Sigmoid colon (tissue), 7 donors: Measurements from ENCODE around the gene HACD3. TPM values are rescaled to one million over a fixed set of nuclear protein-coding genes. Genes with fewer than 3 reads are reported as not detected.

Experiments used
- DNase-seq: peaks from one replicate; pipeline ENCODE4 v3.0.0-alpha.2; 2019
- H3K27ac ChIP-seq, 4 donors: fragments of 200-600 bp; sonication (generic); one replicate each; pipeline ENCODE4 v1.5.1; 2016 to 2019; ENCODE audit warnings: mild to moderate bottlenecking in 1 of 4
- H3K27me3 ChIP-seq, 3 donors: fragments of 200-600 bp; sonication (generic); one replicate each; pipeline ENCODE4 v1.5.1; 2019; ENCODE audit warnings: mild to moderate bottlenecking in 1 of 3
- H3K36me3 ChIP-seq, 4 donors: fragments of 200-600 bp; sonication (generic); one replicate each; pipeline ENCODE4 v1.5.1; 2016 to 2019
- H3K4me1 ChIP-seq, 4 donors: fragments of 200-600 bp; sonication (generic); one replicate each; pipeline ENCODE4 v1.5.1; 2017 to 2019
- H3K4me3 ChIP-seq, 4 donors: fragments of 200-600 bp; sonication (generic); one replicate each; pipeline ENCODE4 v1.5.1; 2017 to 2019; ENCODE audit warnings: mild to moderate bottlenecking in 2 of 4, moderate library complexity in 1 of 4
- H3K9me3 ChIP-seq, 4 donors: fragments of 200-600 bp in 3 of 4; sonication (generic) in 3 of 4; one replicate each; pipeline versions ENCODE4 v1.5.1 to v1.6.1; 2013 to 2019
- EP300 ChIP-seq, 4 donors: sonication (generic); formaldehyde crosslinking; IDR thresholded peaks; one replicate each; pipeline ENCODE4 v1.6.1; 2017; ENCODE audit warnings: antibody characterized with exemption in 4 of 4
- POLR2A ChIP-seq, 2 donors: fragments of 450-650 bp; IDR thresholded peaks; one replicate each; pipeline ENCODE4 v1.6.1; 2016; ENCODE audit warnings: antibody characterized with exemption in 2 of 2, mild to moderate bottlenecking in 2 of 2, moderate library complexity in 2 of 2
- POLR2AphosphoS5 ChIP-seq, 4 donors: sonication (generic); formaldehyde crosslinking; IDR thresholded peaks; one replicate each; pipeline ENCODE4 v1.6.1; 2017; ENCODE audit warnings: antibody characterized with exemption in 4 of 4
- WGBS, 2 donors: extraction: QIAGEN DNeasy Blood & Tissue Kit; methylation state at CpG; one replicate each; pipeline ENCODE4 v1.1.7; 2013; 5-methylcytosine and 5-hydroxymethylcytosine counted together
- intact Hi-C: fragments of 100-400 bp; cut with DNase I; formaldehyde crosslinking; loops from one replicate; pipeline ENCODE4 v1.15.1; 2023
- polyA plus RNA-seq, 3 donors: library from polyadenylated mRNA; stranded (reverse); fragments of 200-250 nt; gene quantifications; one replicate each; pipeline ENCODE4 v1.2.3, GENCODE V29; 2013
- total RNA-seq, 4 donors: library from RNA; depleted of rRNA; stranded (reverse); fragments of >200 nt; gene quantifications; one replicate each; pipeline ENCODE4 v1.1.0, GENCODE V29; 2016
- TF ChIP-seq, protein P1 (sequence below), 4 experiments: fragments of 450-650 bp in 3 of 4; fragments of 200-600 bp in 1 of 4; IDR thresholded peaks; one replicate each; pipeline ENCODE4 v1.5.1; 2016 to 2019; ENCODE audit warnings: antibody characterized with exemption in 4 of 4, mild to moderate bottlenecking in 3 of 4, moderate library complexity in 2 of 4
- donor health status: healthy with polysubstance abuse.
- donor health status: Bipolar disorder and iron deficiency.
- donor health status: healthy.

Gene HACD3
- total and polyA plus RNA-seq, 7 donors, result 3.0 to 37.2 (median 29.6) TPM

DNA sequence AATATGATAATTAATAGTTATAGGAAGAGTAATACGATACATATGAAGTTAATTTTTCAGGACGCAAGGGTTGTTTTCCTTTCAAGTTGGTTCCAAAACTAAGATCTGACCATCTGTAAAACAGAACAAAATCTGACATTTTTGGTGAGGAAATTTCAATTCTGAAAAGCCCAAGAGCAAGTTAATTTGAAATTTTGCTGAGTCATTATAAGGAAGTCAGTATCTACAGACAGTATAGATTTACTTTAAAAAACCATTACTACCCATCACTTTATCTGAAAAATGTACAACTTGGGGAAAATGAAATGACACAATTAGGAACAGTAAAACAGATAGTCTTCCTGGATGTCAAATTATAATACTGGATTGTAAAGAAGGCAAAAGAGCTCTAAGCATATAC lies 68.2 kb downstream of the HACD3 start:
- Histone ChIP-seq H3K4me1 (no peaks in the 10 kb centered on the region), H3K9me3 (no peaks in the 10 kb centered on the region), H3K27ac (no peak overlapping the region), H3K27me3 (no peaks in the 10 kb centered on the region), H3K4me3 (no peak overlapping the region), H3K36me3 (peaks cover 14 to 98% (median 35%) of the 10 kb centered on the region in 4 donors)
- TF ChIP-seq POLR2A (IDR thresholded peaks at IDR 0.05), result no peak
- TF ChIP-seq EP300 (IDR thresholded peaks at IDR 0.05), result no peak
- 99 to 100% methylated on average over 2 of the region's 2 CpGs for WGBS, 2 donors
- no peak for DNase-seq
- intact Hi-C loops, result no loop called here

DNA sequence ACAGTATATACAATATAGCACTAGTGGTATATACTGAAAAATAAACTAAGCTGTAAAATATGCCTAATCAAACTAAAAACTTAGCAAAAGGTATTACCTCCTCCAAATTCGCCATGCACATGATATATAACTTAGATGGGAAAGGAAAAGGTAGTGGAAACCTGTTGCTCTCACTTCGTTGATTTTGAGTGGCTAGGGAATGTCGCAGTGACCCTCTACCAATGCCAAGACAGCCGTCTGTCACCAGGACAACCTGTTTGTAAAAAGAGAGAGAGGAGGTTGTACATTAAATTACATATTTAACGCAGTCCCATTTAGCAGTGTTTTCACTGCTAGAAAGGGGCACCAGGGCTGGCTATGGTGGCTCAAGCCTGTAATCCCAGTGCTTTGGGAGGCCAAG lies 69.4 kb downstream of the HACD3 start:
- no peak for DNase-seq
- no peak overlapping the region for H3K4me3 ChIP-seq
- H3K9me3 ChIP-seq, result no peaks in the 10 kb centered on the region
- no peaks in the 10 kb centered on the region for H3K27me3 ChIP-seq
- H3K36me3 ChIP-seq, result peaks cover 14 to 100% (median 33%) of the 10 kb centered on the region in 4 donors
- WGBS, 2 donors, result 94 to 97% methylated on average over 5 of the region's 5 CpGs
- intact Hi-C loops, result no loop called here
- no peak overlapping the region for H3K27ac ChIP-seq
- H3K4me1 ChIP-seq, result no peaks in the 10 kb centered on the region
- TF ChIP-seq POLR2A (IDR thresholded peaks at IDR 0.05), result no peak
- TF ChIP-seq POLR2AphosphoS5 (IDR thresholded peaks at IDR 0.05), result no peak
- TF ChIP-seq, protein P1, sequence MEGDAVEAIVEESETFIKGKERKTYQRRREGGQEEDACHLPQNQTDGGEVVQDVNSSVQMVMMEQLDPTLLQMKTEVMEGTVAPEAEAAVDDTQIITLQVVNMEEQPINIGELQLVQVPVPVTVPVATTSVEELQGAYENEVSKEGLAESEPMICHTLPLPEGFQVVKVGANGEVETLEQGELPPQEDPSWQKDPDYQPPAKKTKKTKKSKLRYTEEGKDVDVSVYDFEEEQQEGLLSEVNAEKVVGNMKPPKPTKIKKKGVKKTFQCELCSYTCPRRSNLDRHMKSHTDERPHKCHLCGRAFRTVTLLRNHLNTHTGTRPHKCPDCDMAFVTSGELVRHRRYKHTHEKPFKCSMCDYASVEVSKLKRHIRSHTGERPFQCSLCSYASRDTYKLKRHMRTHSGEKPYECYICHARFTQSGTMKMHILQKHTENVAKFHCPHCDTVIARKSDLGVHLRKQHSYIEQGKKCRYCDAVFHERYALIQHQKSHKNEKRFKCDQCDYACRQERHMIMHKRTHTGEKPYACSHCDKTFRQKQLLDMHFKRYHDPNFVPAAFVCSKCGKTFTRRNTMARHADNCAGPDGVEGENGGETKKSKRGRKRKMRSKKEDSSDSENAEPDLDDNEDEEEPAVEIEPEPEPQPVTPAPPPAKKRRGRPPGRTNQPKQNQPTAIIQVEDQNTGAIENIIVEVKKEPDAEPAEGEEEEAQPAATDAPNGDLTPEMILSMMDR (IDR thresholded peaks at IDR 0.05), result no peak
- no peak for TF ChIP-seq EP300 (IDR thresholded peaks at IDR 0.05)

DNA sequence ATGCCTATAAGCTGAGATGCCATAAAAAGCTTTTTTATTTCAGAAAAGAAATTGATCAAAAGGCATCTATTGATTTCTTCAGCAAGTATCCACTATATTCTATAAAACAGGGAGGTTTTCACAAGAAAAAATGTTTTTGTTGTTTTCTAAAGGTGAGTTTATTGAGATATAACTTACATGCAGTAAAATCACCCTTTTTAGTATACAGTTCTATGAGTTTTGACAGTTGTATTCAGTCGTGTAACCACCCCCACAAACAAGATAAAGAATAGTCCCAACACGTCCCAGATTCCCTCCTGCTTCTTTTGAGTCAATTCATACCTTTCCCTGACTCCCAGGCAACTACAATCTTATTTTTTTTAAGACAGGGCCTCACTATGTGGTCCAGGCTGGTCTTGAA lies 72.9 kb downstream of the HACD3 start:
- Histone ChIP-seq H3K4me3 (no peak overlapping the region), H3K27me3 (no peaks in the 10 kb centered on the region), H3K36me3 (peaks cover 0 to 79% (median 18%) of the 10 kb centered on the region in 4 donors), H3K27ac (no peak overlapping the region), H3K9me3 (no peaks in the 10 kb centered on the region), H3K4me1 (no peaks in the 10 kb centered on the region)
- WGBS, 2 donors, result 81 to 89% methylated on average over 2 of the region's 2 CpGs
- DNase-seq, result no peak
- no peak for TF ChIP-seq POLR2A (IDR thresholded peaks at IDR 0.05)
- no peak for TF ChIP-seq EP300 (IDR thresholded peaks at IDR 0.05)
- TF ChIP-seq, protein P1 (IDR thresholded peaks at IDR 0.05), result no peak
- no peak for TF ChIP-seq POLR2AphosphoS5 (IDR thresholded peaks at IDR 0.05)
- intact Hi-C loops, result no loop called here

DNA sequence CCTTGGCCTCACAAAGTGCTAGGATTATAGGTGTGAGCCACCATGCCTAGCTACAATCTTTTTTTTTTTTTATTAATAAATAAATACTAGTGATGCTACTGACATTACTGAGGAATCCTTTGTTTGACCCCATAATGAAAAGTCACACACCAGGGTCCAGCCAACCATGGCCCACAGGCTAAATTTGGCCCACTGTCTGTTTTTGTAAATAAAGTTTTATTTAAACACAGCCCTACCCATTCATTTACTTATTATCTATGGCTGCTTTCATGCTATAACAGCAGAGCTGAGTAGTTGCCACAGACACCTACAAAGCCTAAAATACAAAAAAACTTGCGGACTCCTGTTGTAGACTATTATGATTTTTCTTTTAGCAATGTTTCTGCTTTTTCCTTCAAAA lies 73.3 kb downstream of the HACD3 start:
- no peaks in the 10 kb centered on the region for H3K27me3 ChIP-seq
- H3K36me3 ChIP-seq, result peaks cover 0 to 75% (median 15%) of the 10 kb centered on the region in 4 donors
- H3K9me3 ChIP-seq, result no peaks in the 10 kb centered on the region
- no peak for DNase-seq
- peaks cover 0 to 3% (median 0%) of the 10 kb centered on the region in 4 donors for H3K4me1 ChIP-seq
- intact Hi-C loops, result no loop called here
- H3K27ac ChIP-seq, result no peak overlapping the region
- TF ChIP-seq, protein P1 (IDR thresholded peaks at IDR 0.05), result no peak
- TF ChIP-seq POLR2AphosphoS5 (IDR thresholded peaks at IDR 0.05), result no peak
- no peak for TF ChIP-seq POLR2A (IDR thresholded peaks at IDR 0.05)
- TF ChIP-seq EP300 (IDR thresholded peaks at IDR 0.05), result no peak
- whole genome bisulfite sequencing, 2 donors, result 98 to 99% methylated on average over 1 of the region's 1 CpG
- no peak overlapping the region for H3K4me3 ChIP-seq

DNA sequence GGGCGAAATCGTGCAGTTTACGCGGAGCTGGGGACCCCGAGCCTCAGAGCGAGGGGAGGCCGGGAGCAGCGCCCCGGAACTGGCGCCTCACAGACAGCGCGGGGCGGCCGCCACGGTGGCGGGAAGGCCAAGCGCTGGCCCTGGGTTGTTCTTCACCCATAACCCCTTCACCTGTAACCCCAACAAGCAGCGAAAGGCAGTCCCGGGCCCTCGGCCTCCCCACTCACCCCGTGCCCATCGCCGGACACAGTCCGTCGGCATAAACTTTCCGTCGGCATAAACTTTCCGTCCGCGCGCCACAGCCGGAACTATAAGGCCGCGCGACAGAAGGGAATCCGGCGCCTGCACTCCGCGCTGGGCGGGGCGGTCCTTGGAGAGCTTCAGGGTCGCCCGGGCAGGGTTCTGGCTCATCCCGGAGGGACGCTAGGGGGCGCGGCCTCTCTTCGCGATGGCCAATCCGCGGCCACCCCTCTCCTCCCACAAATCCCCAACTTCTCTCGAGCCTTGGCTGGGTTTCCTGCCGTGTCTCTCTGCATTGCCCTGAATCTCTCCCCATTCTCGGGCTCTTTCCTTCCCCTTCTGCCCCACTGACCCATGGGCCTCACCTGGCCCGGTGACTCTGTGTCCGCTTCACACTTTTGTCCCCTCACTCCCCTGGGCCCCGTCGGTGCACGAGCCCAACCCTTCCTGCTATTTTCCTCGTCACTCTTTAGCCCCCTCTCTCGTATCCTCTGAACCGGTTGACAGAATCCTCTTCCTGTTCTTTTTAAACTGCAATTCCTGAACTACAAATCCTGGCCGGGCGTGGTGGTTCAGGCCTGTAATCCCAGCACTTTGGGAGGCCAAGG lies 80.8 kb downstream of the HACD3 start, which contains the start of gene INTS14:
Gene INTS14 (minus strand): TSS at position 261 of the 848 bp plus-strand sequence. CDS start 3,751 bp downstream, outside the sequence.
- peaks cover 0 to 31% (median 22%) of the 10 kb centered on the region in 4 donors for H3K4me1 ChIP-seq
- peak within 1 kb of the TSS; percentile 91 to 97 (median 92) for H3K27ac ChIP-seq
- H3K36me3 ChIP-seq, result peaks cover 0 to 9% (median 0%) of the 10 kb centered on the region in 4 donors
- peak; percentile 98 for DNase-seq
- H3K9me3 ChIP-seq, result no peaks in the 10 kb centered on the region
- H3K27me3 ChIP-seq, result no peaks in the 10 kb centered on the region
- TF ChIP-seq, protein P1 (IDR thresholded peaks at IDR 0.05), result peak in 2 of 4 experiments; percentile 21 to 45
- peak; percentile 65 to 94 (median 88) for TF ChIP-seq POLR2AphosphoS5 (IDR thresholded peaks at IDR 0.05)
- TF ChIP-seq EP300 (IDR thresholded peaks at IDR 0.05), result no peak
- peak; percentile 64 to 66 for TF ChIP-seq POLR2A (IDR thresholded peaks at IDR 0.05)
- WGBS, 2 donors, result 0 to 1% methylated on average over 64 of the region's 64 CpGs
- peak within 1 kb of the TSS; percentile 65 to 96 (median 74) for H3K4me3 ChIP-seq
- intact Hi-C loops, result no loop called here
